ENCODE data around the gene CD99. TPM values are rescaled to one million over a fixed set of nuclear protein-coding genes. Genes with fewer than 3 reads are reported as not detected.

CD99 gene
- total RNA-seq, 1 experiment from 2014 or later = 463 TPM

Other genes with a start within 250 kb of the CD99 start
- 19.3 and 23.9 TPM in 2 replicates for gene DHRSX, start 190.3 kb upstream of the CD99 start, total RNA-seq (2014; rRNA removed; shearing (Covaris generic))
- gene ZBED1, start 190.3 kb upstream of the CD99 start, total RNA-seq (2014; rRNA removed; shearing (Covaris generic)) = 38.8 and 57.2 TPM in 2 replicates
- not detected in 2 replicates for gene XG, start 60.7 kb downstream of the CD99 start, total RNA-seq (2014; rRNA removed; shearing (Covaris generic))
- gene GYG2, start 137.6 kb downstream of the CD99 start, total RNA-seq (2014; rRNA removed; shearing (Covaris generic)) = 13.0 and 19.0 TPM in 2 replicates
- 7.7 and 14.7 TPM in 2 replicates for gene ARSD, start 238.0 kb downstream of the CD99 start, total RNA-seq (2014; rRNA removed; shearing (Covaris generic))

Measured in SJSA1 (cell line).